Activated CD8-positive, alpha-beta memory T cell treated with anti-CD3 and anti-CD28 coated beads, Interleukin-2, amount 10 ng/mL, durations not matched to agents 7 days and 5 days (primary cell): ENCODE measurements around the gene WNK3. TPM values are rescaled to one million over a fixed set of nuclear protein-coding genes. Genes with fewer than 3 reads are reported as not detected.

Experiments used
- ATAC-seq: fragments of 150-1000 bp; cut with Tn5 transposase; one replicate; pipeline ENCODE4 v1.10.0; 2021; ENCODE audit warnings: moderate library complexity
- CTCF ChIA-PET: fragments of 350-600 bp; sonication (Branson Sonifier 250); formaldehyde crosslinking; loops from one replicate; lab custom pipeline; 2021; ENCODE audit warnings: antibody characterized with exemption; lab: Charles Lee
- DNase-seq: peaks from one replicate; pipeline ENCODE4 v3.0.0-alpha.2; 2020
- H3K27ac Mint-ChIP-seq: one replicate; pipeline ENCODE4 v1.8.0; 2021; ENCODE audit warnings: mild to moderate bottlenecking, mixed read lengths
- H3K27me3 Mint-ChIP-seq: one replicate; pipeline ENCODE4 v1.8.0; 2021; ENCODE audit warnings: mixed read lengths
- H3K36me3 Mint-ChIP-seq: one replicate; pipeline ENCODE4 v1.8.0; 2021; ENCODE audit warnings: mild to moderate bottlenecking, mixed read lengths
- H3K4me1 Mint-ChIP-seq: one replicate; pipeline ENCODE4 v1.8.0; 2021; ENCODE audit warnings: mixed read lengths
- H3K4me3 Mint-ChIP-seq: one replicate; pipeline ENCODE4 v1.8.0; 2021; ENCODE audit warnings: mild to moderate bottlenecking, moderate library complexity, mixed read lengths
- H3K9me3 Mint-ChIP-seq: one replicate; pipeline ENCODE4 v1.8.0; 2022; ENCODE audit warnings: low read depth, mixed read lengths
- total RNA-seq, 2 experiments: library from RNA; stranded (reverse); gene quantifications; one replicate each; pipeline ENCODE4 v1.2.3, GENCODE V29; 2021

WNK3 gene
- total RNA-seq, 2 experiments from 2014 or later = 0.03 to 0.21 TPM

DNA sequence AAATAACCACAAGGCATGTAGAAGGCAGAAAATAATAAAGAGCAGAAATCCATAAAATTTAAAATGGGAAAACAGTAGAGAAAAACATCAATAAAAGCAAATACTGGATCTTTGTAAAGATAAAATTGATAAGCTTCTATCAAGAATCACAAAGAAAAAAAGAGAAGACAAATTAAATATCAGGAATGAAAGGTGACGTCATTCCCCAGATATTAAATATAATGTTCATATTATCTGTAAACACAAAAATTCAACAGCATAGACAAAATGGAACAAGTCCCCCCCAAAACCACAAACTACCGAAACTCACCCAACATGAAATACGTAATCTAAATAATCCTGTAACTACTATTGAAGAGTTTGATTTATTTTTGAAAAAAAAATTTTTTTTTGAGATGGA lies 144.2 kb downstream of the WNK3 start:
- DNase-seq (no peak), ATAC-seq (no peak)
- no peaks in the 10 kb centered on the region for H3K4me1 Mint-ChIP-seq
- CTCF ChIA-PET = no interaction called here
- H3K9me3 Mint-ChIP-seq = no peaks in the 10 kb centered on the region
- H3K27ac Mint-ChIP-seq = no peak overlapping the region
- H3K27me3 Mint-ChIP-seq = no peaks in the 10 kb centered on the region
- H3K4me3 Mint-ChIP-seq = no peak overlapping the region
- H3K36me3 Mint-ChIP-seq = no peaks in the 10 kb centered on the region

DNA sequence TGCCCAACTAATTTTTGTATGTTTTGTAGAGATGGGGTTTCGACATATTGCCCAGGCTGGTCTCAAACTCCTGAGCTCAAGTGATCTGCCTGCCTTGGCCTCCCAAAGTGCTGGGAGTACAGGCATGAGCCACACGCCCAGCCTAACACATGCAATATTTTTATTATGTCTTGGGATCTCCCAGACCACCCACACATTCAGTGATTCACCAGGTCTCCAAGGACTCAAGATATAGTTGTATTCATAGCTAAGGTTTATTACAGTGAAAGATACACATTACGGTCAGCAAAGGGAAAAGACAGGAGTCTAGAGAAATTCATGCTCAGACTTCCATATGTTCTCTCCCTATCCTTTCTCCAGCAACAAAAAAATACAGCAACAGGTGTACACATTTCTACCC lies 149.3 kb downstream of the WNK3 start:
- no peaks in the 10 kb centered on the region for H3K9me3 Mint-ChIP-seq
- no peak overlapping the region for H3K4me3 Mint-ChIP-seq
- peaks cover 3% of the 10 kb centered on the region for H3K27me3 Mint-ChIP-seq
- DNase-seq (no peak), ATAC-seq (no peak)
- H3K36me3 Mint-ChIP-seq = no peaks in the 10 kb centered on the region
- CTCF ChIA-PET = no interaction called here
- H3K4me1 Mint-ChIP-seq = no peaks in the 10 kb centered on the region
- H3K27ac Mint-ChIP-seq = no peak overlapping the region

DNA sequence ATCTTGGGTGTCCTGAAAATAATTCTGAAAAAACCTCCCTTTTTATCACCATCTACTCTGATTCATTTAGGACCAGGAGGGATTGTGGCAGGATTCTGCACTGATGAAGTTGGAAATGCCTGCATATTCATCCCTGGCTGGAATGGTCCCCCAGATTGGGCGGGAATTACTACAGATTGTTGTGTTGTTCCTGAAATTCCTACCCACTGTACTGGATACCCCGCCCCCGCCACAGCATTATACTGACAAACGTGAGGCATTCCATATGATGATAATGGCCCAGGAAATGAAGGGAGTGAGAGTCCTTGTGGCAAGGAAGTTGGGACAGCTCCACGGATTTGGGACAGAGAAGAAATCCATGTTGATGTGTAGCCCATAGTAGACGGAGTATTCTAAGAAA lies 159.6 kb downstream of the WNK3 start:
- H3K9me3 Mint-ChIP-seq = no peaks in the 10 kb centered on the region
- no peak for DNase-seq
- no peak for ATAC-seq
- no peaks in the 10 kb centered on the region for H3K36me3 Mint-ChIP-seq
- H3K27me3 Mint-ChIP-seq = peaks cover 16% of the 10 kb centered on the region
- CTCF ChIA-PET = no interaction called here
- no peak overlapping the region for H3K27ac Mint-ChIP-seq
- no peak overlapping the region for H3K4me3 Mint-ChIP-seq
- no peaks in the 10 kb centered on the region for H3K4me1 Mint-ChIP-seq

DNA sequence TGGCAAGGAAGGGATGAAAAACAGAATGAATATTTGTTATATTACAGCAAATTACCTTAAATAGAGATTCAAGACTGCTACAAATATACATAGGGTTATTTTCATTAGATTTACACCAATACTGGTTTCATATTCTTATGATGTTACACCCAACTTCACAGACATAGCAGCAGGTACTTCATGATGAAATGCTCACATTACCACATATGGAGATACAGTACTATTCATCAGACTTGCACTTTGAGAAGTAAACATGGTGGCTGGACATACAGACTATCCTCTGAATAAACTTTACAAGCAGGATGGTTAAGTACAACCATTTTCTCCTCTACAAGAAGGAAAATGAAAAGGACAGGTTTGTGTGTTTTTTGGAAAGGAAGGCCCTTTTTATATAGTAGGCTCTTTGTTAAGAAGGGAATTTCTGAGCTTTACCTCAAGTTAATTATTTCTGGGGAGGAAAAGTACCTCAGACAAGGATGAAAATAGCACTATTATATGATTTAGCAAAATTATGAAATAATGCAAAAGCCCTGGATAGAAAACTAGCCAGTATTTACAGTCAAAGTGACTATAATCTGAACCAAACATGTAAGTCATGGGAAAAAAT lies 162.8 kb downstream of the WNK3 start:
- H3K4me3 Mint-ChIP-seq = no peak overlapping the region
- peaks cover 3% of the 10 kb centered on the region for H3K36me3 Mint-ChIP-seq
- no peaks in the 10 kb centered on the region for H3K4me1 Mint-ChIP-seq
- CTCF ChIA-PET = no interaction called here
- ATAC-seq (no peak), DNase-seq (no peak)
- H3K27me3 Mint-ChIP-seq = peaks cover 13% of the 10 kb centered on the region
- H3K27ac Mint-ChIP-seq = no peak overlapping the region
- no peaks in the 10 kb centered on the region for H3K9me3 Mint-ChIP-seq

DNA sequence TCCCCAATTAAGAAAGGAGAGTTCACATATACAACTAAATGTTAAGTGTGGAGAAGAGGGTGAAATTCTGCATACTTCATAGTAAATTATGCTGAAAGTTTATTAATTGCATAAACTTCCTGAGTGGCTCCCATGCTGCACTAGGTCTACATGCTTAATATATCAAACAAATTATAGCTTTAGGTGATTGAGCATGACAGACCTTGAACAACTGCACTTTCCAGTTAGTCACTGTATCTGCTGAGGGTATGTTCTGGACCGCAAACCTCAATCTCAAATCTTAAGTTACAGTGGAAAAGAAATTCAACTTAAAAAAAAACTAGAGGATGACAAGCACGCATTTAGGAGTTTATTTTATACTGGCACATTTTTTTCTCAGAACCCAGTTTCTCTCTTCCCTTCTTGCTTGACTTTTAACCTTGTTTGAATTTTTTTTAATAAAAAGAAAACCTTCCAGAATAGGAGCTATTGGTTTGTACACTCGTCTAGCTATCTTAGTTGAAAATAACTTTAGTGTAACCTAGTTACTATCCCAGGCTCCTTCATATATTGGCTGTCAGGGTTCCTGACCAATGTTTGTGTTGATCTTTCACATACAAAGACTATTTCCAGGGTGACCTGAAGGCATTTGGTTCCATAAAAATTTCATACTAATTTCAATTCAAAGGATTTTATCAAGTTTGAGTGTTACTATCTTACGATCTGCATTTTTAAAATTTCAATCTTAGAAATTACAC lies 164.6 kb downstream of the WNK3 start:
- no peaks in the 10 kb centered on the region for H3K9me3 Mint-ChIP-seq

DNA sequence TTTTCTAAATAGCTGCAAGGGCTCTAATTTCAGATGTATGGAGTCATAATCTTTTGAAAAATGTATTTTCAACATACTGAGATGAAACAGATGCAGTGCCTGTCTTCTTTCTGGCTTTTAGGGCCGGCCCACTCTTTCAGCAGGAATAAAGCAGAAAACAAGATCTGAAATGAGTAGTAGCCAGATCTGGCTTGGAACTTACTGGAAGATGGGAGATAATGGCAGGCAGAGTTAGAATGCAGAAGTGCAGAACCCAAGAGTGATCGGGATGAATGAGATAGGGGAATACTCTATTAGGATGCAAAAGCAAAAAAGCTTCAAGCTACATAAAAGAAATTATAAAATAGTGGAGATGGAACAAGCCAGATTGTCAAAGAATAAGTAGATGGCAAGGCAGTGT lies 173.4 kb downstream of the WNK3 start:
- Mint-ChIP-seq H3K9me3 (no peaks in the 10 kb centered on the region), H3K27ac (no peak overlapping the region), H3K27me3 (no peaks in the 10 kb centered on the region), H3K4me3 (no peak overlapping the region), H3K36me3 (peaks cover 13% of the 10 kb centered on the region), H3K4me1 (peaks cover 28% of the 10 kb centered on the region)
- DNase-seq = no peak
- ATAC-seq = no peak
- CTCF ChIA-PET = no interaction called here

More for the DNA sequence above, 164.6 kb downstream of the WNK3 start:
- no peak for ATAC-seq
- H3K27ac Mint-ChIP-seq = no peak overlapping the region
- H3K36me3 Mint-ChIP-seq = peaks cover 3% of the 10 kb centered on the region
- CTCF ChIA-PET = no interaction called here
- H3K4me3 Mint-ChIP-seq = no peak overlapping the region
- no peak for DNase-seq
- H3K27me3 Mint-ChIP-seq = peaks cover 8% of the 10 kb centered on the region
- H3K4me1 Mint-ChIP-seq = no peaks in the 10 kb centered on the region

DNA sequence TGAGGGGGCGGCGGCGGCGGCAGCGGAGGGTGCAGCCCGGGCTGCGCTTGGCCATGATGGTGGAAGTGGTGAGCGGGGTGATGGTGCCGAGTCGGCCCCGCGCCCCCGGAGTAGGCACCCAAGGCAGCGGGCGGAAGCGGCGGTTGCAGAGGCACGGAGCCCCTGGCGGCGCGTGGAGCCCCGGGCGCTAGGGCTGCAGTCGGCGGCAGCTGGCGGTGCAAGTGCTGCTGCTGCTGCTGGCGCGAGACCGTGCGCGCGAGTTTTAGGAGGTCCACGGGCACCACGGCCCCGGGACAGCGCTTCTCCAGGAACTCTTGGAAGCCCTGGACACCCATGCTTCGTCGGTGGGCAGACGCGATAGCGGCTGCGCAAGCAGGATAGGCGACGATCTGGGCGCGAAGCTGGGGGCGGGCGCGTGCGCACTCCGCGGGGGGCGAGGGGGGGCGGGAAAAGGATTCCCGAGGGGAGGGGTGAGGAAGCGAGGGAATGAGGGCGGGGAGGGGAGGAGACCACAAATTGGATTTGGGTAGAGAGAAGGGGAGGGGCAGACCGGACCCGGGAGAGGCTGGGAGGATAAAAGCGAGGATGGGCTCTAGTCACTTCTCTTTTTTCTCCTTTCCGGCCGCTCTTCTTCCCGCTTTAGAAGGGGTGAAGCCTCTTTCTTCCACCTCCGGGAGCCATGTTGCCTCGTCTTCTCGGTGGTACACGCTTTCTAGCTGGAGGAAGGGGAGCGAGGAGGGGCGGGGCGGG lies 174.8 kb downstream of the WNK3 start, which contains the start of gene FAM120C:
Gene FAM120C (minus strand): TSS at position 391 of the 750 bp plus-strand sequence. CDS start 56 bp downstream, at position 335.
- no peaks in the 10 kb centered on the region for H3K27me3 Mint-ChIP-seq
- CTCF ChIA-PET = no interaction called here
- DNase-seq (peak; percentile 77), ATAC-seq (peak; percentile 55)
- peaks cover 38% of the 10 kb centered on the region for H3K4me1 Mint-ChIP-seq
- peak within 1 kb of the TSS; percentile 86 for H3K27ac Mint-ChIP-seq
- H3K9me3 Mint-ChIP-seq = no peaks in the 10 kb centered on the region
- H3K36me3 Mint-ChIP-seq = peaks cover 16% of the 10 kb centered on the region
- peak within 1 kb of the TSS; percentile 84 for H3K4me3 Mint-ChIP-seq

DNA sequence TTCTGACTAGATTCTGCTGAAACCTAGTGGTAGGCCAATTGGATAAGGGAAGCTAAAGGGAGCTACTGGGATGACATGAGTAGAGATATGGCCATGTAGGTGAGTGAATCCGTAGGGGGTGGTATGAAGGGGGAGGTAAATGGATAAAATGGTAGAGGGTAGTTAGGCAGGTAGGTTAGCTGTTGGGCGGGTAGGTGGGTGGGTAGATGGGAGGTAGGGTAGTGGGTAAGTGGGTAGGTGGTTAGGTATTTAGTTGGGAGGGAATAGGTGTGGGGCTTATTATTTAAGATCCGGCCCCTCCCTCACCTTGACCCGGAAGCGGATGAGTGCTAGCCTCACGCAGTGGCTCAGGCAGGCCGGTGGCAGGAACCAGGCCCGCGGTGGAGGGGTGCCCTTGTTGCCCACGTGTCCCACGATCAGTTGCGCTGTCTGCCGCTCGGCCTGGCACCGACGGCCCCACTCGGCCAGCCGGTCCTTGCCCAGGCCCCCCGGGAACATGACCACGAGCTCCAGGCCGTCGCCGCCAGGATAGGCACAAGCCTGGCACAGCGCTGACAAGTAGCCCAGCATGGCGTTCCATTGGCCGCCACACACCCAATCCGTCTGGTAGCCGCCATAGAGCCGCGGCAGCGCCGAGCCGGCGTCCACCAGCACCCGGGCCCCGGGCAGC lies 175.5 kb downstream of the WNK3 start:
- Mint-ChIP-seq H3K4me1 (peaks cover 45% of the 10 kb centered on the region), H3K27ac (peak overlapping the region; percentile 86), H3K36me3 (peaks cover 23% of the 10 kb centered on the region), H3K4me3 (peak overlapping the region; percentile 84), H3K27me3 (no peaks in the 10 kb centered on the region), H3K9me3 (no peaks in the 10 kb centered on the region)
- ATAC-seq (peak; percentile 75), DNase-seq (peak; percentile 80)
- CTCF ChIA-PET = no interaction called here

DNA sequence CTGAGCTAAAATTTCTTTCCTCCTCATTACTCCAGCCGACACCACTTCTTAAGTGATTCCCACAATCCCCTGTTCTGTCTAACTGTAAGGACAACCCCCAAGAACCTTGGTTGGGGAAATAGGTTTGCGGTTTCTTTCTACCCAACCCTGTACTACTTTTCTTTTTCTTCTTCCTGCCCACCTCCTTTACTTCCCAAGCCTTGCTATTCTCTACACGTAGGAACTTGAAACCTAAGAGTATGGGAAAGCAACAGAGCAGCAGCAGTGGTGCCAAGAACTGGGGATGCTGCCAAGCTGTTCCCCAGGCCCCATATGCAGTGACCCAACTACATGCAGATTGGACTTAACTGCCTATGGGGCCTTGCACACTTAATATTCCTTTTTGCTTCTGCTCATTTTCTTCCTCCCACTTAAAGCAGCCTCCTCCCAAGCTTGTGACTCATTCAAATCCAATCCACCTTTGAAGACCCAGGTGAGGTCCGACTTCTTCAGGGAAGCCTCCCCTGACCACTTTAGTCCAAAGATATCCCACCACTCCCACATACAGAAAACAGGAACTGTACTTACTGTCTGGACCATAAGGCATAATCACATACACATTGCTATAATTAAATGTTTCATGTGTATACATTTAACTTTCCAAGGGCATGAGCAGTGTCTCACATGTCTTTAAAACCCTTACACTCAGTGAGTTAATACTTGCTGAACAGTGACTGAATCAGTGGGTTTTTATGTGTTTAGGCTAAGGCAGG lies 176.5 kb downstream of the WNK3 start:
- Mint-ChIP-seq H3K27me3 (no peaks in the 10 kb centered on the region), H3K27ac (peak overlapping the region; percentile 86), H3K4me1 (peaks cover 52% of the 10 kb centered on the region), H3K36me3 (peaks cover 31% of the 10 kb centered on the region), H3K9me3 (no peaks in the 10 kb centered on the region), H3K4me3 (peak overlapping the region; percentile 84)
- ATAC-seq = no peak
- DNase-seq = no peak
- CTCF ChIA-PET = no interaction called here

DNA sequence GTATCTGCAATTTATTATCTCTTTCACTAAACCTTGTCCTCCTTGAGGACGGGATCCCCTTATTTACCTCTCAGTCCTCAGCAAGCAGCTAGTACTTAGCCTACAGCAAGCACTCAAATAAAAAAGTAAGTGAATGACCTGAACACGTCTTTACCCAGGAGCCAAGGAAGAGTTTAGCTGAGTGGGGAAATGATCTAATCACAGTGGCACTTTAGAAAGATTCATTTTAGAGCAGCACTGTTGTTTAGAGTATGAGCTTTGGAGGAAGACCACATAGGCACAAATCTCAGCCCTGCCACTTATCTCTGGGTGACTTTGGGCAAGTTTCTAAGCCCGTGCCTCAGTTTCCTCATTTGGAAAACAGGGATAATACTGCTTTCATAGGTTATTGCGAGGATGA lies 177.4 kb downstream of the WNK3 start:
- Mint-ChIP-seq H3K4me1 (peaks cover 52% of the 10 kb centered on the region), H3K27ac (no peak overlapping the region), H3K9me3 (no peaks in the 10 kb centered on the region), H3K27me3 (no peaks in the 10 kb centered on the region), H3K4me3 (peak overlapping the region; percentile 84), H3K36me3 (peaks cover 31% of the 10 kb centered on the region)
- no peak for ATAC-seq
- DNase-seq = no peak
- CTCF ChIA-PET = no interaction called here

DNA sequence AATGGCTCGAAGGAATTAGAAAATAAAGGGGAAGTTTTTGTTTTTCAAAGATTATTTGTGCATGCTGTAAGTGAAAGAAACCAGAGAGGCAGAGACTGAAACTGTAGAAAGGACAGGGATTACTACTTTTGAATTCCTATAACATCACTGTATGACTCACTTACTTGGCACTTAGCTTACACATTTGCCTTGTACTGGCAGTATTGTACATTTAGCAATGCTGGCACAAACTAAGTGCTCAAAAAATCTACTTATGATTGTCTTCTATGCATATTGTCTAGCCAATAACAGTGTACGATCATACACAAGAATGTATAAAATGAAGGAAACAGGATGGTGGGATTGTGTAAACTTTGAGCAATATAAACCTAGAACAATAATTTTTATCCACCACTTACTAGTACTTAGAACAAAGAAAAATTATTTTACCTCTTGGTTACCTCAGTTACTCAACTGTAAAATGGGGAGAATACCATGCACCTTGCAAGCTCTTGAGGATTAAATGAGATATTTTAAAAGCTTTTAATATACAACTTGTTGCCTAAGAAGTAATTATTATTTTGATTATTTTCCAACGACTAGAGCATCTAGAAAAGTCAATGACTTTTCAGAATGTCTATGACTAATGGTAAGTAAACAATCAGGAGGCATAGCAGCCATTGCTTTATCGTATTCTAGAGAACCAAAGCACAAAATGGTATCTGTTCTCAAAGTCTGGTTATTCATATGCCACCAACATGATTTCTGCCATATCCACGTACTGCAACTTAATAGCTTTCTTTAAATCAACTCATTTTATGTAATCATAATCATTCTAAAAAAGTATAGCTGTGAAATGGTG lies 179.5 kb downstream of the WNK3 start:
- no peaks in the 10 kb centered on the region for H3K27me3 Mint-ChIP-seq
- H3K27ac Mint-ChIP-seq = no peak overlapping the region
- DNase-seq (no peak), ATAC-seq (no peak)
- H3K4me3 Mint-ChIP-seq = peak overlapping the region; percentile 26
- peaks cover 51% of the 10 kb centered on the region for H3K4me1 Mint-ChIP-seq
- no peaks in the 10 kb centered on the region for H3K9me3 Mint-ChIP-seq
- CTCF ChIA-PET = no interaction called here
- H3K36me3 Mint-ChIP-seq = peaks cover 41% of the 10 kb centered on the region

DNA sequence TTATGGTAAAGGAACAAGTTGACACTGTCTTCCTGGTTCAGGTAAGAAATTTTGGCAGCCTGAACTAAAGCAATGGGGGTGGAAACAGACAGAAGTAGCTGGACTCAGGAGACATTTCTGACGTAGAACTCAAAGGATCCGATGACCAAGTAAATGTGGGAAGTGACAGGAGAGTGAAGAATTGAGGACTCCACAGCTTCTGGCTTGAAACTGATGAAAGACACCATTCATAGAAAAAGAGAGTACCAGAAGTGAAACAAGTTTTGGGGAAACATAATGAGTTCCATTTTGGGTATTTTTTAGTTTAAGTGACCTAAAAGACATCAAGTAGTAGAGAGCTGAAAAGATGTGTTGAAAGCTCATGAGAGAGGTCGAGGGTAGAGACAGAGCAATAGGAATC lies 180.5 kb downstream of the WNK3 start:
- H3K4me3 Mint-ChIP-seq = no peak overlapping the region

More for the DNA sequence above, 180.5 kb downstream of the WNK3 start:
- peaks cover 45% of the 10 kb centered on the region for H3K36me3 Mint-ChIP-seq
- no peaks in the 10 kb centered on the region for H3K27me3 Mint-ChIP-seq
- peaks cover 51% of the 10 kb centered on the region for H3K4me1 Mint-ChIP-seq
- H3K9me3 Mint-ChIP-seq = no peaks in the 10 kb centered on the region
- ATAC-seq = no peak
- DNase-seq = no peak
- CTCF ChIA-PET = no interaction called here
- H3K27ac Mint-ChIP-seq = no peak overlapping the region
